MCF 10A (cell line): ENCODE data around the gene CLIP3. TPM values are rescaled to one million over a fixed set of nuclear protein-coding genes. Genes with fewer than 3 reads are reported as not detected.

Experiments
- BruUV-seq: library from RNA; stranded (reverse); fragments of 400-500 nt; replicated peaks from 2 replicates; lab custom pipeline; 2021; lab: Mats Ljungman, UMichigan
- CTCF ChIA-PET: fragments of 300-600 bp; sonication (Branson Sonifier 250); formaldehyde crosslinking; extraction: SDS; loops from one replicate; lab custom pipeline; 2021; ENCODE audit warnings: antibody characterized with exemption, inconsistent platforms; lab: Yijun Ruan, JAX
- POLR2A ChIA-PET: fragments of 300-600, 350-650 bp; sonication (Branson Sonifier 250); formaldehyde crosslinking; extraction: SDS; loops from one replicate; lab custom pipeline; 2020; ENCODE audit warnings: antibody characterized with exemption, inconsistent platforms; lab: Yijun Ruan, JAX
- DNase-seq: peaks from one replicate; pipeline ENCODE4 v3.0.0-alpha.2; 2018; ENCODE audit not compliant: unreplicated experiment
- H3K27ac Mint-ChIP-seq: one replicate; pipeline ENCODE4 v1.8.0; 2022; ENCODE audit warnings: mild to moderate bottlenecking, low read depth, mixed read lengths; ENCODE audit not compliant: unreplicated experiment
- H3K27me3 Mint-ChIP-seq: one replicate; pipeline ENCODE4 v1.8.0; 2022; ENCODE audit warnings: mixed read lengths; ENCODE audit not compliant: insufficient read depth, unreplicated experiment
- H3K36me3 Mint-ChIP-seq: one replicate; pipeline ENCODE4 v1.8.0; 2022; ENCODE audit warnings: mild to moderate bottlenecking, moderate library complexity, mixed read lengths; ENCODE audit not compliant: insufficient read depth, unreplicated experiment
- H3K4me1 Mint-ChIP-seq: one replicate; pipeline ENCODE4 v1.8.0; 2022; ENCODE audit warnings: mixed read lengths; ENCODE audit not compliant: insufficient read depth, unreplicated experiment
- H3K4me3 Mint-ChIP-seq: one replicate; pipeline ENCODE4 v1.8.0; 2022; ENCODE audit warnings: mild to moderate bottlenecking, moderate library complexity, mixed read lengths; ENCODE audit not compliant: unreplicated experiment
- H3K9me3 Mint-ChIP-seq: one replicate; pipeline ENCODE4 v1.8.0; 2022; ENCODE audit warnings: mixed read lengths; ENCODE audit not compliant: unreplicated experiment
- intact Hi-C: fragments of 100-400 bp; cut with micrococcal nuclease; formaldehyde crosslinking; loops from 2 replicates; pipeline ENCODE4 v1.14.1; 2022
- total RNA-seq: library from RNA; stranded (reverse); gene quantifications from 2 replicates; pipeline ENCODE4 v1.2.3, GENCODE V29; 2022
- TF ChIP-seq, protein P1 (sequence below): fragments of 200-600 bp; IDR thresholded peaks from one replicate; pipeline ENCODE4 v1.8.0; 2022; ENCODE audit warnings: antibody characterized with exemption, mild to moderate bottlenecking; ENCODE audit not compliant: unreplicated experiment

CLIP3 gene
- total RNA-seq, 1 experiment from 2014 or later = 1.2 TPM

DNA sequence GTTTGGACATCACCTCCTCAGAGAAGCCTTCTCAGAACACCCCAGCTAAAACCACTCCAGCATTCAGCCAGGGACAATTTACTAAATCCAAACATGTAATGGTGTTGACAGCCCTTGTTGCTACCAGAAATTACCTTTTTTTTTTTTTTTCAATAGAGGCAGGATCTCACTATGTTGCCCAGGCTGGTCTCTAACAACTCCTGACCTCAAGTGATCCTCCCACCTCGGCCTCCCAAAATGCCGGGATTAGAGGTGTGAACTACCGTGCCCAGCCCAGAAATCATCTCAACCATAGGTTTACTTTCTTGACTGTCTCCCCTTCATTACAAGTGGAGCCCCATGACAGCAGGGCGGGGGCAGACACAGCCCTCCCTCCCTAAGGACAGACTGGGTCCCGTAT lies 9.2 kb downstream of the CLIP3 start:
- ChIA-PET CTCF (no interaction called here), POLR2A (no interaction called here)
- H3K27me3 Mint-ChIP-seq = no peaks in the 10 kb centered on the region
- no peaks in the 10 kb centered on the region for H3K9me3 Mint-ChIP-seq
- H3K4me3 Mint-ChIP-seq = no peak overlapping the region
- intact Hi-C loops = no loop called here
- TF ChIP-seq, protein P1, sequence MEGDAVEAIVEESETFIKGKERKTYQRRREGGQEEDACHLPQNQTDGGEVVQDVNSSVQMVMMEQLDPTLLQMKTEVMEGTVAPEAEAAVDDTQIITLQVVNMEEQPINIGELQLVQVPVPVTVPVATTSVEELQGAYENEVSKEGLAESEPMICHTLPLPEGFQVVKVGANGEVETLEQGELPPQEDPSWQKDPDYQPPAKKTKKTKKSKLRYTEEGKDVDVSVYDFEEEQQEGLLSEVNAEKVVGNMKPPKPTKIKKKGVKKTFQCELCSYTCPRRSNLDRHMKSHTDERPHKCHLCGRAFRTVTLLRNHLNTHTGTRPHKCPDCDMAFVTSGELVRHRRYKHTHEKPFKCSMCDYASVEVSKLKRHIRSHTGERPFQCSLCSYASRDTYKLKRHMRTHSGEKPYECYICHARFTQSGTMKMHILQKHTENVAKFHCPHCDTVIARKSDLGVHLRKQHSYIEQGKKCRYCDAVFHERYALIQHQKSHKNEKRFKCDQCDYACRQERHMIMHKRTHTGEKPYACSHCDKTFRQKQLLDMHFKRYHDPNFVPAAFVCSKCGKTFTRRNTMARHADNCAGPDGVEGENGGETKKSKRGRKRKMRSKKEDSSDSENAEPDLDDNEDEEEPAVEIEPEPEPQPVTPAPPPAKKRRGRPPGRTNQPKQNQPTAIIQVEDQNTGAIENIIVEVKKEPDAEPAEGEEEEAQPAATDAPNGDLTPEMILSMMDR = no peak
- no peaks in the 10 kb centered on the region for H3K4me1 Mint-ChIP-seq
- no TSS peak for BruUV-seq
- peaks cover 14% of the 10 kb centered on the region for H3K36me3 Mint-ChIP-seq
- no peak for DNase-seq
- no peak overlapping the region for H3K27ac Mint-ChIP-seq

GRCh38 chr19:36019061-36019670 lies 13.5 kb downstream of the CLIP3 start:
- TF ChIP-seq, protein P1 = no peak
- H3K27ac Mint-ChIP-seq = no peak overlapping the region
- H3K27me3 Mint-ChIP-seq = no peaks in the 10 kb centered on the region
- intact Hi-C loops = no loop called here
- no peaks in the 10 kb centered on the region for H3K9me3 Mint-ChIP-seq
- no peak overlapping the region for H3K4me3 Mint-ChIP-seq
- CTCF ChIA-PET = no interaction called here
- BruUV-seq = no TSS peak
- no peak for DNase-seq
- peaks cover 19% of the 10 kb centered on the region for H3K4me1 Mint-ChIP-seq
- peaks cover 20% of the 10 kb centered on the region for H3K36me3 Mint-ChIP-seq
- POLR2A ChIA-PET = no interaction called here

GRCh38 chr19:36014012-36014924 lies 18.4 kb downstream of the CLIP3 start, which contains the start of gene ALKBH6:
Gene ALKBH6 (minus strand): TSS chr19:36014213. CDS start chr19:36013397, 816 bp downstream.
- Mint-ChIP-seq H3K4me3 (peak within 1 kb of the TSS; percentile 89), H3K4me1 (peaks cover 38% of the 10 kb centered on the region), H3K27me3 (no peaks in the 10 kb centered on the region), H3K9me3 (no peaks in the 10 kb centered on the region), H3K36me3 (peaks cover 8% of the 10 kb centered on the region), H3K27ac (peak within 1 kb of the TSS; percentile 92)
- ChIA-PET POLR2A (interaction anchor here (0.7 to 2.0 kb wide), 17 partner anchors 11 to 521 kb away, joined by 3 to 13 read pairs (median 4); partner anchors contain the start of genes POLR2I, PSENEN, SDHAF1 and TBCB), CTCF (interaction anchor here (0.5 to 0.9 kb wide), 6 partner anchors 10 to 420 kb away, joined by 3 to 4 read pairs (median 3); no protein-coding TSS in a partner anchor)
- intact Hi-C loops = loop anchor here (1.0 kb wide), 1 partner anchor 40 kb away; the partner anchor contains the start of genes THAP8 and WDR62
- DNase-seq = peak; percentile 100
- TF ChIP-seq, protein P1 = no peak
- TSS peak; percentile 74 for BruUV-seq
